ENCODE measurements around the gene ARID3B. TPM values are rescaled to one million over a fixed set of nuclear protein-coding genes. Genes with fewer than 3 reads are reported as not detected.

ARID3B gene
- total and polyA plus RNA-seq, 2 of the 4 experiments (the other 2 are of a cell fraction), result 2.5 to 5.0 TPM

DNA sequence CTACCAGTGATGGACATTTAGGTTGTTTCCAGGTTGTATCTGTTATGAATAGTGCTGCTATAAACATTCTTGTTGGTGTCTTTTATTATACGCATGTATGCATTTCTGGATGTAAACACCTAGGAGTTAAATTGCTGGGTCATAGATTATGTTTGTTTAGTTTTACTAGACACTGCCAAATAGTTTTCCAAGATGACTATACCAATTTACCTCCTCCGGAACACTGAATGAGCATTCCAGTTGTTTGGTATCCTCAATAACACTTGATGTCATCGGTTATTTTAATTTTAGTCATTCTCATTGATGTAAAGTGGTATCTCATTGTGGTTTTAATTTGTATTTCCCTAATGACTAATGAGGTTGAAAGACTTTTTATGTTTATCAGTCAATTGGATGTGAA is 36.6 kb upstream of the ARID3B start:
- intact Hi-C loops (cut with micrococcal nuclease), result no loop called here
- Histone ChIP-seq H3K36me3 (ENCODE audit: control insufficient read depth, insufficient read depth, low read length) (no peaks in the 10 kb centered on the region), H3K23ac (ENCODE audit: low read depth, low read length) (no peak overlapping the region), H4K20me1 (ENCODE audit: insufficient read depth, low read length) (0 out of 2 replicates have a peak, but pooled peaks cover 3% of the 10 kb centered on the region), H3K27ac (ENCODE audit: insufficient read depth, low read length) (no peak overlapping the region), H2BK15ac (ENCODE audit: low read depth, low read length) (no peak overlapping the region), H4K5ac (ENCODE audit: low read depth, low read length) (no peak overlapping the region), H2AK9ac (replicated peaks; ENCODE audit: low read depth, low read length, poor library complexity) (no peak overlapping the region), H4K91ac (ENCODE audit: insufficient read depth, low read depth, low read length) (no peak overlapping the region), H4K8ac (ENCODE audit: low read depth in 2 of 2, low read length in 2 of 2) (no peak overlapping the region), H3K9me1 (ENCODE audit: insufficient read depth, low read length) (peaks cover 4% of the 10 kb centered on the region; the same call in 1 of the 2 replicates), H3K9me3 (ENCODE audit: control insufficient read depth, insufficient read depth, low read length) (0 out of 2 replicates have a peak, but pooled peaks cover 2% of the 10 kb centered on the region), H3K4me1 (ENCODE audit: control insufficient read depth, insufficient read depth, low read length) (peaks cover 6% of the 10 kb centered on the region; the same call in 1 of the 2 replicates), H3K56ac (ENCODE audit: extremely low read depth, insufficient read depth, low read length) (no peak overlapping the region), H3K27me3 (ENCODE audit: control insufficient read depth, insufficient read depth, low read length) (no peaks in the 10 kb centered on the region), H3K9ac (ENCODE audit: low read depth, low read length) (no peak overlapping the region), H3K4ac (ENCODE audit: low read depth, low read length) (no peak overlapping the region), H3K4me3 (ENCODE audit: insufficient read depth, low read depth, low read length) (no peak overlapping the region), H2AK5ac (ENCODE audit: low read depth, low read length) (no peak overlapping the region), H2BK5ac (ENCODE audit: low read depth, low read length, poor library complexity, severe bottlenecking) (peak overlapping the region; percentile 58), H3K79me1 (ENCODE audit: low read depth in 1 of 2, low read length in 2 of 2) (no peaks in the 10 kb centered on the region), H2BK120ac (ENCODE audit: low read depth, low read length) (no peak overlapping the region), H3K14ac (replicated peaks; ENCODE audit: low read depth, low read length) (no peak overlapping the region), H2AFZ (replicated peaks; ENCODE audit: low read length, poor library complexity) (no peak overlapping the region), H3K4me2 (ENCODE audit: low read depth, low read length) (no peak overlapping the region), H3K18ac (ENCODE audit: low read depth, low read length) (no peak overlapping the region), H2BK20ac (ENCODE audit: low read depth, low read length) (no peak overlapping the region)
- TF ChIP-seq MAFK (IDR thresholded peaks at IDR 0.05; ENCODE audit: low read depth, low read length) (peak; percentile 27), SMC3 (IDR thresholded peaks at IDR 0.05; ENCODE audit: low read depth, low read length) (no peak), RCOR1 (IDR thresholded peaks at IDR 0.05; ENCODE audit: insufficient replicate concordance, low read length) (no peak), RFX5 (IDR thresholded peaks at IDR 0.05; ENCODE audit: low read depth, low read length) (no peak), FOS (IDR thresholded peaks at IDR 0.05; ENCODE audit: low read depth, low read length) (0 out of 2 replicates have a peak, but pooled peaks have one; percentile 41), MAZ (IDR thresholded peaks at IDR 0.05; ENCODE audit: borderline replicate concordance, low read depth, low read length) (no peak), RAD21 (IDR thresholded peaks at IDR 0.05; ENCODE audit: low read length) (no peak), CHD1 (IDR thresholded peaks at IDR 0.05; ENCODE audit: low read depth, low read length) (no peak), MXI1 (IDR thresholded peaks at IDR 0.05; ENCODE audit: borderline replicate concordance, low read depth, low read length) (no peak), BHLHE40 (IDR thresholded peaks at IDR 0.05; ENCODE audit: low read depth, low read length) (no peak), CEBPB (IDR thresholded peaks at IDR 0.05; ENCODE audit: low read depth, low read length) (no peak), POLR2A (IDR thresholded peaks at IDR 0.05; ENCODE audit: low read depth, low read length) (no peak), NFE2L2 (IDR thresholded peaks at IDR 0.05; ENCODE audit: low read depth, low read length) (peak; percentile 42; the same call in 1 of the 2 replicates)
- TF ChIP-seq, protein P1, sequence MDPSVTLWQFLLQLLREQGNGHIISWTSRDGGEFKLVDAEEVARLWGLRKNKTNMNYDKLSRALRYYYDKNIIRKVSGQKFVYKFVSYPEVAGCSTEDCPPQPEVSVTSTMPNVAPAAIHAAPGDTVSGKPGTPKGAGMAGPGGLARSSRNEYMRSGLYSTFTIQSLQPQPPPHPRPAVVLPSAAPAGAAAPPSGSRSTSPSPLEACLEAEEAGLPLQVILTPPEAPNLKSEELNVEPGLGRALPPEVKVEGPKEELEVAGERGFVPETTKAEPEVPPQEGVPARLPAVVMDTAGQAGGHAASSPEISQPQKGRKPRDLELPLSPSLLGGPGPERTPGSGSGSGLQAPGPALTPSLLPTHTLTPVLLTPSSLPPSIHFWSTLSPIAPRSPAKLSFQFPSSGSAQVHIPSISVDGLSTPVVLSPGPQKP (IDR thresholded peaks at IDR 0.05; ENCODE audit: borderline replicate concordance, low read depth, low read length), result no peak
- TF ChIP-seq, protein P2, sequence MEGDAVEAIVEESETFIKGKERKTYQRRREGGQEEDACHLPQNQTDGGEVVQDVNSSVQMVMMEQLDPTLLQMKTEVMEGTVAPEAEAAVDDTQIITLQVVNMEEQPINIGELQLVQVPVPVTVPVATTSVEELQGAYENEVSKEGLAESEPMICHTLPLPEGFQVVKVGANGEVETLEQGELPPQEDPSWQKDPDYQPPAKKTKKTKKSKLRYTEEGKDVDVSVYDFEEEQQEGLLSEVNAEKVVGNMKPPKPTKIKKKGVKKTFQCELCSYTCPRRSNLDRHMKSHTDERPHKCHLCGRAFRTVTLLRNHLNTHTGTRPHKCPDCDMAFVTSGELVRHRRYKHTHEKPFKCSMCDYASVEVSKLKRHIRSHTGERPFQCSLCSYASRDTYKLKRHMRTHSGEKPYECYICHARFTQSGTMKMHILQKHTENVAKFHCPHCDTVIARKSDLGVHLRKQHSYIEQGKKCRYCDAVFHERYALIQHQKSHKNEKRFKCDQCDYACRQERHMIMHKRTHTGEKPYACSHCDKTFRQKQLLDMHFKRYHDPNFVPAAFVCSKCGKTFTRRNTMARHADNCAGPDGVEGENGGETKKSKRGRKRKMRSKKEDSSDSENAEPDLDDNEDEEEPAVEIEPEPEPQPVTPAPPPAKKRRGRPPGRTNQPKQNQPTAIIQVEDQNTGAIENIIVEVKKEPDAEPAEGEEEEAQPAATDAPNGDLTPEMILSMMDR (conservative IDR thresholded peaks at IDR 0.05; ENCODE audit: low read depth, low read length), result no peak
- TF ChIP-seq, protein P3, sequence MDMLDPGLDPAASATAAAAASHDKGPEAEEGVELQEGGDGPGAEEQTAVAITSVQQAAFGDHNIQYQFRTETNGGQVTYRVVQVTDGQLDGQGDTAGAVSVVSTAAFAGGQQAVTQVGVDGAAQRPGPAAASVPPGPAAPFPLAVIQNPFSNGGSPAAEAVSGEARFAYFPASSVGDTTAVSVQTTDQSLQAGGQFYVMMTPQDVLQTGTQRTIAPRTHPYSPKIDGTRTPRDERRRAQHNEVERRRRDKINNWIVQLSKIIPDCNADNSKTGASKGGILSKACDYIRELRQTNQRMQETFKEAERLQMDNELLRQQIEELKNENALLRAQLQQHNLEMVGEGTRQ (IDR thresholded peaks at IDR 0.05; ENCODE audit: low read depth, low read length), result no peak
- DNase-seq, result peak; percentile 79
- CTCF ChIA-PET, result no interaction called here
- no CpG with 5 or more reads among the region's 3 CpGs for WGBS, 2 experiments (ENCODE audit: extremely low coverage in 2 of 2, insufficient read length in 1 of 2)
- in situ Hi-C loops (cut with MboI; ENCODE audit: low sequenced_read_pairs), result no loop called here
- POLR2A ChIA-PET (ENCODE audit: unreplicated experiment), result no interaction called here
- BruUV-seq (replicated peaks), result no TSS peak
- dilution Hi-C loops (cut with HindIII; ENCODE audit: low sequenced_read_pairs, unreplicated experiment), result no loop called here
- ATAC-seq (ENCODE audit: low read depth), result peak; percentile 75

Data from IMR-90 (cell line).